ENCODE results near the gene CYP8B1. TPM values are rescaled to one million over a fixed set of nuclear protein-coding genes. Genes with fewer than 3 reads are reported as not detected.

Gene CYP8B1
- total and polyA plus RNA-seq, 11 donors = 0.14 TPM; not detected in 10

DNA sequence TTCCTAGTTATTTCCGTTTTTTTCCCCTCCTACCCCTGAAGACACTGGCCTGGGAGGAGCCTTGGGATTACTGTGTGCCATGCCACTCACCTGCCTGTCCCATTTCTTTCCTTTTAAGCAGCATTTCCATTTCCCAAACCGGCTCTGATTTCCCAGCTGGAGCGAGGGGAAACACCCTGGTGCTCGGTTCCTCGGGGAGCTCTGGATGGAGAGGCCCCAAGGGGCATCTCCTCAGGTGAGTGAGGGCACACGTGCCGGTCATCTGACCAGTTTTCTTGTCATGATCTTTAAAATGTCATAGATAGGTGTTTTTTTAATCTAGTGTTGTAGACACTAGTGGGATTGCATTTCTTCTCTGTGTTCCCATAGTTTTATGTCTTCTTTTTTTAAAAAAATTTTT, 33.0 kb upstream of the CYP8B1 start:
- Histone ChIP-seq H3K9me3 (peaks cover 0 to 29% (median 15%) of the 10 kb centered on the region in 12 donors), H3K36me3 (peaks cover 1 to 49% (median 37%) of the 10 kb centered on the region in 9 donors), H3K27me3 (peaks cover 0 to 15% (median 0%) of the 10 kb centered on the region in 9 donors), H3K4me1 (peaks cover 0 to 22% (median 10%) of the 10 kb centered on the region in 12 donors), H3K27ac (no peak overlapping the region), H3K4me3 (no peak overlapping the region)
- intact Hi-C loops (cut with DNase I) = no loop called here
- DNase-seq = no peak
- ATAC-seq = no peak
- 85 to 95% (median 92%) methylated on average over 7 of the region's 7 CpGs for WGBS, 4 donors
- TF ChIP-seq CTCF (IDR thresholded peaks at IDR 0.05) = no peak
- no peak for TF ChIP-seq POLR2A (IDR thresholded peaks at IDR 0.05)

DNA sequence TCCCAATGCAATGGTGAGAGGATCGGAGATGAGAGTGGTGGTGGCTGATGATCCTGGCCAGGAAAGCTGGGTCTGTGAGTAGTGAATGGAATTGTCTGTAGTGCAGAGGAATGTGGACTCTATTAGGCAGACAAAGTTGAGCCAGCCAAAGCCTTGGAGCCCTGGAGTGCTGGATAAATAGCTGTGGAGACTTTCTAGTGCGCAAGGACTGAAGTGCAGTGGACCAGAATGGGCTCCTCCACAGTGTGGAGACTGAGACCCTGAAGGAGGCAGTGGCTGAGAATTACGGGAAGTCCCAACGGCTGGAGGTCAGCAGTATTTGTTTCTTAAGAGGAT, 31.1 kb upstream of the CYP8B1 start:
- intact Hi-C loops (cut with DNase I) = no loop called here
- H3K4me3 ChIP-seq = peak overlapping the region; percentile 57 to 80 (median 68)
- DNase-seq (no peak), ATAC-seq (peak in 3 of 4 donors; percentile 7 to 17 (median 9))
- no peak for TF ChIP-seq CTCF (IDR thresholded peaks at IDR 0.05)
- no peak for TF ChIP-seq POLR2A (IDR thresholded peaks at IDR 0.05)
- H3K9me3 ChIP-seq = peaks cover 0 to 17% (median 5%) of the 10 kb centered on the region in 12 donors
- peak overlapping the region in 2 of 12 donors; percentile 74 to 79 for H3K27ac ChIP-seq
- H3K36me3 ChIP-seq = peaks cover 0 to 37% (median 26%) of the 10 kb centered on the region in 9 donors
- WGBS, 4 donors = 68 to 75% (median 70%) methylated on average over 4 of the region's 4 CpGs
- peaks cover 0 to 22% (median 10%) of the 10 kb centered on the region in 12 donors for H3K4me1 ChIP-seq
- H3K27me3 ChIP-seq = peaks cover 0 to 15% (median 0%) of the 10 kb centered on the region in 9 donors

DNA sequence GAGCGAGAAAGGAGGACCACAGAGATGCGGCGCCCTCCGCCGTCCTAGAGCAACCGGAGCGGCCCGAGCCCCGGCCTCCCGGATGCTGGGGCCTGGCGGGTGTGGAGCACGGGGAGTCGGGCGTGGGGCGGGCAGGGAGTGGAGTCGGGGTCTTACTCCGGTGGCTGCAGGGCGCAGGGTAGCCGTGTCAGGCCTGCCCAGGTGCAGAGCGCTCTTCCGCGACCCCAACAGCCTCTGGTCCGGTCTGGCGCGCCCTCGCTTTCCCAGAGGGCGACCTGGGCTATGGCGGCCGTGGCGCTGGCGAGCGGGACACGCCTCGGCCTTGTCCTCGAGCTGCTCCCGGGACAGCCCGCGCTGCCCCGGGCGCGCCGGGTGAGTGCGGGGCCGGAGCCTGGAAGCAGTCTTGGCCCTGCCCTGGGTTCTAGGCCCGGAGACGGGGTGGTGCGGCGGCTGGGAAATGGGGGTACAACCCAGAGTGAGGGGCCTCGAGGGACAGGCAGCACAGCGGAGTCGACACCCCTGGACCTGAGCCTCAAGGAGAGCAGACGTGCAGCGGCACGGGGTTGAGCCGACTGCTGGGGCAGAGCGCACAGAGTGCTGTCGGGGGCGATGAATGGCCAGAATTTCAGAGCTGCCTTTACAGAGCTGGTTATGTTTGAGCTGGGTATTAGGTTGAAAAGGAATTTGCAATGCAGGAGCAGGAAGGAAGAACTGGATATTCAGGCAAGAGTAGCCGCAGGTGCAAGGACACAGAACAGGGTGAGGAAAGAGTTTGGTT, 30.6 kb upstream of the CYP8B1 start, which contains the start of gene ZNF662:
ZNF662 (plus strand) TSS at position 73 of the 778 bp plus-strand sequence. CDS start 1,973 bp downstream, outside the sequence.
- peak; percentile 48 to 79 (median 61) for DNase-seq
- 2 to 4% (median 2%) methylated on average over 15 to 59 of the region's 59 CpGs for whole genome bisulfite sequencing, 4 donors

More for the DNA sequence above, 30.6 kb upstream of the CYP8B1 start, which contains the start of gene ZNF662:
- intact Hi-C loops (cut with DNase I) = no loop called here
- Histone ChIP-seq H3K36me3 (peaks cover 0 to 31% (median 20%) of the 10 kb centered on the region in 9 donors), H3K4me1 (peaks cover 0 to 22% (median 10%) of the 10 kb centered on the region in 12 donors), H3K4me3 (peak within 1 kb of the TSS; percentile 57 to 80 (median 68)), H3K9me3 (peaks cover 0 to 11% (median 2%) of the 10 kb centered on the region in 12 donors), H3K27me3 (peaks cover 0 to 15% (median 0%) of the 10 kb centered on the region in 9 donors), H3K27ac (peak within 1 kb of the TSS in 9 of 12 donors; percentile 36 to 79 (median 51))
- TF ChIP-seq CTCF (IDR thresholded peaks at IDR 0.05) (no peak), POLR2A (IDR thresholded peaks at IDR 0.05) (no peak)
- peak; percentile 77 to 94 (median 92) for ATAC-seq
